ENCODE data around the gene CENPM.

The CENPM gene, protein sequence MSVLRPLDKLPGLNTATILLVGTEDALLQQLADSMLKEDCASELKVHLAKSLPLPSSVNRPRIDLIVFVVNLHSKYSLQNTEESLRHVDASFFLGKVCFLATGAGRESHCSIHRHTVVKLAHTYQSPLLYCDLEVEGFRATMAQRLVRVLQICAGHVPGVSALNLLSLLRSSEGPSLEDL

DNA sequence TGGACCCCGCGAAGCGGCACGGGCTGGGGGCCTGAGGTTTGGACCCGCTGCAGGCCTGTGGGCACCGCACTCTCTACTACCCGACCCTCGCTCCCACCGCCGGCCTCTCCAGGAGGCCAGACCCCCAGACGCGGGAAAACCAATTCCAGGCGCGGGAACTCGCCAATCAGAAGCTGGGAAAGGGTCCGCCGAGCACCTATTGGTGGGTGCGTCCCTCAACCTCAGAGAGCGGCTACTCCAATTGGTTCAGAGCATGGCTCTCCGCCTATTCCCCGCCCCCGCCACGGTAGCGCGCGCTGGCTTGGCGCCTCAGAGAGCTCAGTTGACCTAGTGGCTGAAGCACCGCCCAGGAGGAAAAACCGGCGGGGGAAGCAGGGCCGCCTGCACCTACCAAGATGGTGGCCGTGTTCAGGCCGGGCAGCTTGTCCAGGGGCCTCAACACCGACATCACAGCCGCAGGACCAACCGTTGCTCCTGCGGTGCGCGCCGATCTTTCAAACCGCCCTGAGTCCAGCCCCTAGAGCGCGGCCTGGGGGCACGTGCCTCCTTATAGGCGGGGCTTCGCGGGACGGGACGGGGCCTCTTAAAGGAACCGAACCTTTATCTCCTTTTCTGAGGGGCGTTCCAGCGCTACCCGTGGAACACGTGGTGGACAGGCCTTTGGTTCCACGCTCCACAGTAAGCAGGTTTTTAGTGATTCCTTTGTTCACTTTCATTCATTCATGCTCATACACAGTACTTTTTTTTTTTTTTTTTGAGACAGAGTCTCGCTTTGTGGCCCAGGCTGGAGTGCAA is at the start of gene CENPM:
Gene CENPM (minus strand): TSS at position 524 of the 795 bp plus-strand sequence. CDS start 76 bp downstream, at position 448.
- peak; percentile 49 for FAIRE-seq
- peak; percentile 95 for DNase-seq (ENCODE audit: insufficient read length, low spot score)

DNA sequence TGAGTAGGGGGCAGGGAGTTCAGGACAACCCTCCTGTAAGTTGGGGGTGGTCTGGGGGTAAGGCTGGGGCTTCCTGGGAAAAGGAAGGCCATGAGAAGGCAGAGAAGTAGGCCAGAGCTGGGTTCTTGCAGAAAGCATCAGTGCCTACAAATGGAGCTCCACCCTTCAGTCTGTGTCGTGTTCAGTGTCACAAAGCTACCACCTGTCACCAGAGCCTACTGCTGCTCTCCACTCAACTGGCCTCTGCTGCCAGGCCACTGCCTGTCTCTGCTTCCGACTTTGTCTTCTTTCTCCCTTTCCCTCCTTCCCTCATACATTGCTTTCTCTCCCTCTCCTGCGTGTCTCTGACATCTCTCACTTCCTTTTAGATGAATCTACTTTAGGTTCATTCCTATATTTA is 48.3 kb upstream of the CENPM start:
- no peak for FAIRE-seq
- no peak for DNase-seq (ENCODE audit: insufficient read length, low spot score)

DNA sequence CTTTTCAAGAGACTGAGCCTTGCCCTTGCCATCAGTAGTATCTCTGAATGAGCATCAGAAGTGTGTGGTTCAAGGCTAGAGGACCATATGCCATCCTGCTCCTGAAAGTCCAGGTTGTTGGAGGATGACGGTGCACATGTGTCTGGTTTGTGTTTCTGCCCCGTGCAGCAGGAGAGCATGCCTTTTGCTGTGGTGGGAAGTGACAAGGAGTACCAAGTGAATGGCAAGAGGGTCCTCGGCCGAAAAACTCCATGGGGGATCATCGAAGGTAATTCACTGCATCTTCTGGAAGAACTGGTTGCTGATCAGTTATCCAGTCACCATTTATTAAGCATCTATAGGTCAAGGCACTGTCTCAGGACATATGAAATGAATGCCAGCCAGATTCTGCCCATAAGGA is 45.5 kb upstream of the CENPM start:
- no peak for DNase-seq (ENCODE audit: insufficient read length, low spot score)
- FAIRE-seq: no peak

DNA sequence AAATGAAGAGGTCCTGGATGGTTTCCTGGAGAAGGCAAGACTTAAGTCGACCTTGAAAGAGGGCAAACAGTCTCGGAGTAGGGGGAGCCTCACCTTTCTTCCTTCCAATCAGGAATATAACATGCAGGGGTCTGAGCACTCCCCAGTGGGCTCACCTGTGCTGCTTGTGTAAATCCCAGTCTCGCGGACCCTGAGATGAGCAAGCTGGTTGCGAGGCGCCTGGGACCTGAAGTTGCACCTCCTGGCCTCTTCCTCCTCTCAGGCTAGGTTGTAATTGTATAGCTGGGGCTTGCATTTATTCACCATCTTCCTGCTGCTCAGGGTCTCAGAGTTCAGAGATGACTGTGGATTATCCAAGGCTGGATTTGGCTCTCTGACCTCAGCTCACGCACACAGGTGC is 44.2 kb upstream of the CENPM start:
- no peak for DNase-seq (ENCODE audit: insufficient read length, low spot score)
- no peak for FAIRE-seq

DNA sequence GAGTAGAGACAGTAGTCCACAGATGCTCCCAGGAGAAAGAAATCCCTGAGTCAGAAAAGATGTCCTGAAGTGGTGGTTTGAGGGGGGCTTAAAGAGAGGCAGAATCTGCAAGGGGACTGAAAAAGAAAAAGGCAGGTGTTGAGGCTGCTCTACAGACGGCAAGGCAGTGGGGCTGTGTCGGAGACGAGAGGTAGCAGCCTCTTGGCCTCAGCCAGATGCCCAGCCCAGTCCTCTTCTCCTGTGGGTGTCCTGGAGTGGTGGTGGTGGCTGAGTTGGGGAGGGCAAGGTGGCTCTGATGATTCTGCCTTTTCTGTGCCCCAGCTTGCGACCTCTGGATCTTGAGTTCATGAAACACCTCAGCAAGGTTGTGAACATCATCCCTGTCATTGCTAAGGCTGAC is 42.3 kb upstream of the CENPM start:
- no peak for FAIRE-seq
- DNase-seq (ENCODE audit: insufficient read length, low spot score): no peak

DNA sequence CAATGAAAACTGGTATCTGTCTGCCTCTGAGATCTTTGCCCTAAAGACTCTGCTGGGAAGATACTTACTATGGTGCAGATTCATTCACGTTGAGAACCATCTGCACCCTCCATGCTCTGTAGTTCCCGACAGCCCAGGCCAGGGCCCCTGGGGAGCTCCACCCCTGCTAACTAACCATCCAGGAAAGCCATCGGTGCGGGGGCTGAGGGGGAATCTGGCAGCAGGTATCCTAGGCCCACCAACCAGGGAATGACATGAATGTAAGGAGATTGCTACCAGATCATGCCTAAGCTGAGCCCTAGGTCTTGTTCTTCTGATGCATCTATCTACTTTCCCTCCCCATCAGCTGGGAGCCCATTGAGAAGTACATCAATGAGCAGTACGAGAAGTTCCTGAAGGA is 40.3 kb upstream of the CENPM start:
- FAIRE-seq: no peak
- DNase-seq (ENCODE audit: insufficient read length, low spot score): no peak

DNA sequence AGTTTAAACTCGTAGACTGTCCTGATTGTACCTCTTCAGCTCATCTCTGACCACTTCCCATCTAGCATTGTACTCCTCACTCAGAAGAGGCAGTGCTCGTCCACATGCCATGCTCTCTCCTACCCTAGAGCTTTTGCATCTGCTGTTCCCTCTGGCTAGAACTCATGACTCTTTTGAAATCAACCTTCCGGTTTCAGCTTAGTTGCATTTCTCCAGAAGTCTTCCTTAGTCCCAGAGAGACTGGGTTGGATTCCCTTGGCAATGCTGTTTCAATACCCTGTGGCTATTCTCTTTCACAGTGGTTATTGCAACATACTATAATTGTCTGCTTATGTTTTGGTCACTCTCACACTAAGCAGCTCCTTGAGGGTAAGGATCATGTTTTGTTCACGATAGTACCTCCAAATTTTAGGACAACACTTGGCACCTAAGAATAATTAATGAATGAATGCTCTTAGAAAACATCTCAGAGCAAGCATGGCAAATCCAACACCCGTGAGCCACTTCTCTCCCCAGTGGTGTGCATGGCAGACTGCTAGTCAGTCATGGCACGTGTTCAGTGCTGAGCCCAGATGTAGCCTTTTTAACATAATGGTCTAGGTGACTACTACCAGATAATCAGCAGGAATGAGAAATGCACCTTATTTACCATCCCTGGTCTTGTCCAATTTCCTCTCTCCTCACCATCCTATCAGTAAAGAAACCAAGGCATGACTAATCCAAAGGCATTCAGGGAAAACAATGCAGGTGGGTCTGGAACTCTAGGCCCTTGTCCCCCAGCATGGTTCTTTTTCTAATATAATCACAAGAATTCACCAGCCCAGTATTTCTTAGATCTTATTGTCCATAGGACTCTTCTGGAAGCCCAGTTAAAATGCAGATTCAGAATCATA is 36.8 kb upstream of the CENPM start:
- DNase-seq (ENCODE audit: insufficient read length, low spot score) (no peak), FAIRE-seq (no peak)

DNA sequence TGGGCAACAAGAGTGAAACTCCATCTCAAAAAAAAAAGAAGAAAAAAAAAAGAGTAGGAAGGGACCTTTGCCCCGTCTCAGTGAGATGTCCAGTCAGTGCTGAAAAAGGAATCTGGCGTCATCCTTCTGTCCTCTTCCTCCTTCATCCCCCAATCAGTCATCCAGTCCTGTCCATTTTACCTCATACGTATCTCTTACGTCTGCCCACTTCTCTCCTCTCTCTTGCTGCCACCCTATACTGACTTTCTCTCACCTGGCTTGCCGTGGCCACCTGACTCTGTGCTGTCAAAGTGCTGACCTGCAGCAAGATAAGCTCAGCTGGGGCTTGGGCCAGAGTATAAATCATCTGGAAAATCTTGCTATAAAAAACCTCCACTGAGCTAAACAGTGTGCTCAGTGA is 35.9 kb upstream of the CENPM start:
- DNase-seq (ENCODE audit: insufficient read length, low spot score): no peak
- FAIRE-seq: no peak

DNA sequence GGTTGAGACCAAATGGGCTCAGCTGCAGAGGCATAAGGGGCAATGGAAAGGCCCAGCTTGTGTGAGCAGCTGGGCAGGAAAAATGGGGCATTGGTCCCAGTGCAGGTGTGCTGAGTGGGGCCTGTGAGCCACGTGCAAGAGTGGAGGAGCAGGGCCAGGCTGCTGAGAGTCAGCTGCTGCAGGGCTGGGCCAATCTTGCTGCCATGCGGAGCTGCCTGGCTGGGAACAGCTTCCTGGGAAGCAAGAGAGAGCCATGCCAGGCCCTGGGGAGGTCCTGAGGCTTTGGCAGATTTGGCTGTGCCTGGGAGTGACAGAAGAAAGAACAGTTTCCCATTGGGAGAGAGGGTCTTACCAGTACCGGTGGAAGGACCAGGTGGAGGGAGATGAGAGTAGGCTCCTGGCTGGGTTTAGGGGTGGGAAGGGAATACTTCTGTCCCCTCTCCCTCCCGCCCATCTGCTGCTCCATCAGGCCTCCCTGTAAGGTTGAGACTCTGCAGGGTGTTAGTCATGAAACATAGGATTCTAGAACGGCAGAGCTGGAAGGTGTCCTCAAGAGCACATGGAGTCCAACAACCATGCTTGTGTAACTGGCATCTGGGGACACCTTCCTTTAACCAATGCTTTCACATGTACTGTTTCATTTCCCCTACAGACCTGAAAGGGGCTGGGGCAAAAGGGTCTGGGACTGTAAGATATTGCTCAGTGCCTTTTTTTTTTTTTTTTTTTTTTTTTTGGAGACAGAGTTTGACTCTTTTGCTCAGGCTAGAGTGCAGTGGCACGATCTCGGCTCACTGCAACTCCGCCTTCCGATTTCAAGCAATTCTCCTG is 32.7 kb upstream of the CENPM start:
- DNase-seq (ENCODE audit: insufficient read length, low spot score): no peak
- FAIRE-seq: no peak

DNA sequence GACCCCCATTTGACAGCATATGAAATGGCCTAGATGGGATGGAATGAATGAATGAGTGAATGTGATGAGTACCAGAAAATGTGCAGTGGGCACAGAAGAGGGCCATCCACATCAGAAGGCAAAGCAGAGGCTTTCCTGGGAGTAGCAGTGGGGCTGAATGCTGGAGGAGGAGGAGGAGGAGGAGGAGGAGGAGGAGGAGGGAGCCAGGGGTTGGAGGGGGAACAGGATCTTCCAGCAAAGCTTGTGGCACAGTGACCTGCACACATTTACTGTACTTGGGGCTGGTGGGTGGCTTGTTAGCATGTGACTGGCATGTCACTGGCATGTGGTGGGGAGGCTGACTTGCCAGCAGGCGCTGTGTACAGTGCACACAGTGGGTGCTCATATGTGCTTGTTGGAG is 31.8 kb upstream of the CENPM start:
- FAIRE-seq (no peak), DNase-seq (ENCODE audit: insufficient read length, low spot score) (no peak)

DNA sequence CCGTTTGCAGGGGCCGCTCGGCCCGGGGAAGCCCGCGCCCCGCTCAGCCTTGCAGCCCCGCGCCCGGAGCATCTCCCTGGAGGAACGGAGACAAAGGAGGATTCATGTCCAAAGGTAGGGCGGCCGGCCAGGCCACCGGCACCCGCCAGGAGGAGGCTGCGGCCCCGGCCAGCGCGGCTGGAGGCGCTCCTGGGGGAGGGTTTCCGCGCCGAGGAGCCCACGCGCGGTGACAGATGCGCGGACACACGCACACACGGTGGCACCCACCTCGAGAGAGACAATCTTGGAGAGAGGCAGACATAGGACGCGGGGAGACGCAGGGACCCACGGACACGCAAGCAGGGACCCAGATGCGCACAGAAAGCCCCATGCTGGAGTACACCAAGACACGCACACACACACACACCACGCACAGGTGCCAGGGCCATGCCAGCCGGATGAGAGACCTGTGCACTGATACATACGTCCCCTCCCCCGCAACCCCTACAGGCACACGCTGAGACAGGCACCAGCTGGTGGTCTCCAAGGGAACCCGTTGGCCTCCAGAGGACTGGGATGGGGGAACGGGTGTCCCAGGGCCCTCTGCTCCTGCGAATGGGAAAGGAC is 30.1 kb upstream of the CENPM start:
- DNase-seq (ENCODE audit: insufficient read length, low spot score) (no peak), FAIRE-seq (no peak)

DNA sequence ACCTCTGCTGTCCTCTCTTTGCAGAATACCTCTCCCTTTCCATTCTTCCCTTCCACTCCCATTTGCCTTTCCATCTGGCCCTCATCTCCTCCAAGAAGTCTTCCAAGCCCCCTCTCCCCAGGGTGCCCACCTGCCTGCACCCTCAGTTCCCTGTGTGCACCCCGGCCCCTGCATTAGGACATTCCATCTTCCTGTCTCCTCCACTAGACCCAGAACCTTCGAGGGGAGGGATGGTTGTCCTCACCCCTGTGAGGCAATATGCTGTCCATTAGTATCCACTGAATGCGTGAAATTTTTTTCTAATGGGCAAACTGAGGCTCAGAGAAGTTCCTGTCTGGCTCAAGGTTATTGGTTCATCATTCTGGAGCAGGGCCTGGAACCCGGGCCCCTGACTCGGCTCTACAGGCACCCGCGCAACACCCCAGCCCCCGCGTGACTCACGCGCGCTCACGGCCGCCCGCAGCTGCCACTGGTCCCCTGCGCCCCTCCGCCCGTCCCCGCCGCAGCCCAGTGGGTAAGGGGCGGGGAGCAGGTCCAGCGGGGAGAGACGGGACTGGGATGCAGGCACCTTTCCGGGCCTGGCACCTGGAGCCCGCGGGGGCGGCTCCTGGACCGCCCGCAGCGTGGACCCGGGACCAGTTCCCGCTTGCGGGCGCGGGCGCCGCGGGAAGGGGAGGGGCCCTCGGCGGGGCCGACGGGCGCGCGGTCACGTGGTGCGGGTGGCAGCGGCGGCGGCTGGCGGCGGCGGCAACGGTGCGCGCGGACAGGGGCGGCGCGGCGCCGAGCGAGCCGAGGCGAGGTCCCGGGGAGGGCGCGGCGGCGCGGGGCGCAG is 29.3 kb upstream of the CENPM start:
- peak; percentile 22 for DNase-seq (ENCODE audit: insufficient read length, low spot score)
- FAIRE-seq: no peak

DNA sequence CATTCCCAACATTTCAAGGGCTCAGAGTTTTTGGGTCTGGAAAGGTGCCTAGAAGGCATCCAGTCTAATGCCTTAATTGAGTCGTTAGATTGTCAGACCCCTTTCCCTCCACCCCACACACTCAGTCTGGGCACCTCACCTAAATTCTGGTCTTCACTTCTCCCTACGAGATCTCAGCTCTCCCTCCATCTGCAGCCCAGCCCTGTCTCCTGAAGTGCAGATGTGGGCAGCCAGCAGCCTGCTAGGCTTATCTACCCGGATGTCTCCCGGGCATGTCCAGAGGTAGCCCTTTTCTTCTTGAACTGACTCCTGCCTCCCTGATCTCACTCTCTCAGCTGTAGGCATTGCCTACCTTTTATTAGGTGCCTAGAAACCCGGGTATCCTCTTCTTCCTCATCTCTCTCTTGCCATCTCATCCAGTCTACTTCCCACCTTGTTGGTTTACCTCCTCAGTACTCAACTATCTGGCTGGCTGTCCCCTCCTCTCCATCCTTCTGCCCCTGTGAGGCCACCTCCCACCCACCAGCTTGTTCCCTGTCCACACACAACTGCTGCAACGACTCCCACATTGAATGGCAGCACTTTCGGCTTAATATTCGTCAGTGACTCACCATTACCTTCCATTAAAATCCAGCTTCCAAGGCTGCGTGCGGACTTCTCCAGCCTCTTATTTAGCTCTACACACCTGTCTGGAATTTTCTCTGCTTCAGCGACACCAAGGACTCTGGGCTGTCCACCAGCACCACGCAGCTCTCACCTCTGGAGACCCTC is 28.5 kb upstream of the CENPM start:
- FAIRE-seq: no peak
- no peak for DNase-seq (ENCODE audit: insufficient read length, low spot score)

DNA sequence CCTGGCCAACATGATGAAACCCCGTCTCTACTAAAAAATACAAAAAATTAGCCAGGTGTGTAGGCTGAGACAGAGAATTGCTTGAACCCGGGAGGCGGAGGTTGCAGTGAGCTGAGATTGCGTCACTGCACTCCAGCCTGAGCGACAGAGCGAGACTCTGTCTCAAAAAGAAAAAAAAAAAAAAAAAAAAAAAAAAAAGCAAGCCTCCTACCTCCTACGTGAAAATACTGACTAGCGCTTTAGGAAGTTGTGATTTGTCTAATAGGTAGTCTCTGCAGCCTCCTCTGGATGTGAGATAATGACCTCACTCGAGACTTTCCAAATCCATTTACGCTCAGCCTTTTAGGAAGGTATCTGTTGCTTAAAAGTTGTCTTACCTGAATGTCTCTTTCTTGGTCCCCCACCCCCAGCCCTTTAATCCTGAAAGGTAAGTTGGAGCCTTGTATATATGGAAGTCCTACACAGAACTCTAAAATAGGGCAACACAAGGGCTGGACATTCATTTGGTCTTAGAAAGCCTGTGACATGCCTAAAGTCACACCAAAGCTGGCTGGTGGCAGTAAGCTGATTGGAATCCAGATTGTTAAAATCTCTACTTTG is 27.8 kb upstream of the CENPM start:
- DNase-seq (ENCODE audit: insufficient read length, low spot score) (no peak), FAIRE-seq (no peak)

DNA sequence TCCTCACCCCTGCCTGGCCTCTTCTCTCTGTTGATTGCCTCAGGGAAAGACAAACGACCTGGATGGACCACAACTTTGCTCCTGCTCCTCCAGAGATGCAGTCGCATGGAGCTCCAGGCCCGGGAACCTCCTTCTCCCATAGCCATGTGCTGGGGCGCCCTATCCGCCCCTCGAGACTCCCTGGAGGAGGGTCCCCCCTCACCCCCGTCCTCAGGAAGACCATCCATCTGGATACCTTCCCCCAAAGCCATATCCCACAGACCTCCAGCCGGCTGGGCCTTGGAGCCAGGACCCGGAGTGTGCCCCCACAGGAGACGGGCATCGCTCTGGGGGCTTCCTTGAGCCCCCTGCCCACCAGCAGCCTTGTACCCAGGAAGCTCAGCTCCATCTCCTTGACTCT is 24.5 kb upstream of the CENPM start:
- DNase-seq (ENCODE audit: insufficient read length, low spot score): no peak
- FAIRE-seq: no peak

DNA sequence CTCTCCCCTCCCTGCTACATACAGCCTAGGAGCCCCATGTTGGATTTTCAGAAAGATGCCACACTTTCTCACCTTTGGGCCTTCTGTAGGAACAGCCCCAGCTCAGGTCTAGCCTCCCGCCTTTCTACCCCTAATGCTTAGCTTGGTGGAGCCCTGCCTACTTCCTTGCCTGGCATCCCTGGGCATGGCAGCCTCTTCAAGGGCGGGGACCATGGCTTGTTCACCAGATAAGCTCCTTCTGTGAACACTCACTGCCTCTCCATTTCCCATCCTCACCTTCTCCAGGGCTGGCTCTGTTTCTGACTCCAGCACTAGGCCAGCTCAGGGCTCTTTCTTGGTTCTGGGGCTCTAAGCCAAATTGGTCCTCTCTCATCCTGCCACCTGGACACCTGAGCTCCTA is 23.6 kb upstream of the CENPM start:
- FAIRE-seq (no peak), DNase-seq (ENCODE audit: insufficient read length, low spot score) (no peak)

DNA sequence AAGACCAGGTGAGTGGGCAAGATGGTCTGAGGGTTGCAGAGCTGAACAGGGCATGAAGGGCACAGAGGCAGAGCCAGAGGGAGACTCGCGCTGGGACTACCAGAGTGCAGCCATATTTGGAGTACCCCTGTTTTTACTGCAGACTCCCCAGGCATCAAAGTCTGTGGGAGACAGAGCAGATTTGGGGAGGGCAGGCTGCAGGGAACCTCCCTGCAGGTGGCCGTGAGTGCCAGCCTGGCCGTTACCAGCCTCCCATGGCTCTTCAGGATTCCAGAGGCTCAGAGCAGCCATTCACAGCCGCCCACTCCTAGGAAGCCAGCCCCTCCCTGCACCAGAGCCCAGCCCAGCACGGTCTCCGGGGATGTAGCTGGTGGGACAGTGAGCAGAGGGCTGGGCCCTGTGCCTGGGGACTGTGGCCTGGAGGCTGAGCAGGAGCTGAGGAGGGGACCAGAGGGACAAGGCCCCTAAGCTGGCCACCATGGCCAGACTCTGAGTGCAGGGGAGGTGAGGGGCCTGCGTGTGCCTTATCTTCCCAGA is 22.2 kb upstream of the CENPM start, which contains the start of gene SEPTIN3:
Gene SEPTIN3 (plus strand): TSS at position 334 of the 537 bp plus-strand sequence. CDS start 2,050 bp downstream, outside the sequence.
- FAIRE-seq (no peak), DNase-seq (ENCODE audit: insufficient read length, low spot score) (no peak)

DNA sequence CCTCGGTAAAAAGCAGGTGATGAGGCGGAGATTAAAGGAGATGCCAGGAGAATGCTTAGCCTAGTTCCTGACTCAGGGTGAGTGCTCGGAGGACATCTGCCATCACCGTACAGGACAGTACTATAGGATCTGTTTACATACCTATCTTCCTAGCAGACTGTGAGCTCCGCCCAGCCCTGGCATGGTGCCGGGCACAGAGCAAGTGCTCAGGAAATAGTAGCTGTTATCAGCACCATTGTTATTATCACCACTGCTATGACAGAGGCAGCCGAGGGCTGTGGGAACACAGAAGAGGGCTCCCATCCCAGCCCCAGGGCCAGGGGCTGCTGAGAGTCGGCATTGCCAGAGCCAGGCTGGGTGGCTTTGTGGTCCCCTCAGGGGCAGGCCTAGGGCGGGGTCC is 21.6 kb upstream of the CENPM start:
- FAIRE-seq: no peak
- DNase-seq (ENCODE audit: insufficient read length, low spot score): no peak

All from HTR-8/SVneo (cell line).